Keratinocyte (primary cell): ENCODE data around the gene DHX15. TPM values are rescaled to one million over a fixed set of nuclear protein-coding genes. Genes with fewer than 3 reads are reported as not detected.

Experiments used
- DNase-seq: peaks from one replicate; pipeline ENCODE4 v3.0.0-alpha.2; 2011; ENCODE audit warnings: low read depth, missing footprints, low spot score
- FAIRE-seq: peaks from 2 replicates; lab custom pipeline; 2011; peaks lifted over from hg19 to GRCh38; lab: Jason Lieb, UNC
- H2AFZ ChIP-seq: 2 replicates; pipeline ENCODE4 v1.6.0; 2012; ENCODE audit warnings: low read length, control low read depth, inconsistent platforms; ENCODE audit not compliant: control insufficient read depth
- H3K27ac ChIP-seq: 2 replicates; pipeline ENCODE4 v1.5.1; 2011; ENCODE audit warnings: low read length; ENCODE audit not compliant: control insufficient read depth, insufficient read depth
- H3K27me3 ChIP-seq: 3 replicates; pipeline ENCODE4 v1.6.0; 2011; ENCODE audit warnings: low read length; ENCODE audit not compliant: control insufficient read depth, insufficient read depth; ENCODE audit errors: extremely low read depth
- H3K36me3 ChIP-seq, 2 experiments: 2 replicates in 1 of 2; 3 replicates in 1 of 2; pipeline ENCODE4 v1.5.1; 2011; ENCODE audit warnings: low read length in 2 of 2, mild to moderate bottlenecking in 1 of 2; ENCODE audit not compliant: control insufficient read depth in 2 of 2, insufficient read depth in 2 of 2; ENCODE audit errors: extremely low read depth in 1 of 2
- H3K4me1 ChIP-seq: 3 replicates; pipeline ENCODE4 v1.5.1; 2011; ENCODE audit warnings: low read length; ENCODE audit not compliant: control insufficient read depth, insufficient read depth; ENCODE audit errors: extremely low read depth
- H3K4me2 ChIP-seq: 3 replicates; pipeline ENCODE4 v1.6.0; 2011; ENCODE audit warnings: low read depth, low read length; ENCODE audit not compliant: control insufficient read depth, insufficient read depth; ENCODE audit errors: extremely low read depth
- H3K4me3 ChIP-seq, 3 experiments: fragments of 200-600 bp in 1 of 3; sonication (generic) in 1 of 3; 2 replicates in 2 of 3; 3 replicates in 1 of 3; pipeline ENCODE4 v1.5.1; 2011 to 2016; ENCODE audit warnings: low read length in 3 of 3, mild to moderate bottlenecking in 3 of 3, control low read depth in 2 of 3, inconsistent platforms in 1 of 3, low read depth in 1 of 3, mixed read lengths in 1 of 3, mixed run types in 1 of 3, moderate library complexity in 1 of 3; ENCODE audit not compliant: control insufficient read depth in 2 of 3, insufficient read depth in 2 of 3; ENCODE audit errors: extremely low read depth in 1 of 3
- H3K79me2 ChIP-seq: 2 replicates; pipeline ENCODE4 v1.6.0; 2012; ENCODE audit warnings: low read length; ENCODE audit not compliant: control insufficient read depth, insufficient read depth
- H3K9ac ChIP-seq: 3 replicates; pipeline ENCODE4 v1.6.0; 2011; ENCODE audit warnings: low read length; ENCODE audit not compliant: control insufficient read depth, insufficient read depth; ENCODE audit errors: extremely low read depth
- H3K9me1 ChIP-seq: 3 replicates; pipeline ENCODE4 v1.6.0; 2011; ENCODE audit warnings: low read length; ENCODE audit not compliant: control insufficient read depth, insufficient read depth; ENCODE audit errors: extremely low read depth
- H3K9me3 ChIP-seq: 2 replicates; pipeline ENCODE4 v1.5.1; 2012; ENCODE audit warnings: low read depth, low read length; ENCODE audit not compliant: control insufficient read depth
- H4K20me1 ChIP-seq: 3 replicates; pipeline ENCODE4 v1.6.0; 2011; ENCODE audit warnings: low read length; ENCODE audit not compliant: control insufficient read depth, insufficient read depth; ENCODE audit errors: extremely low read depth
- EZH2 ChIP-seq: IDR thresholded peaks from one replicate; pipeline ENCODE4 v1.6.1; 2012; ENCODE audit warnings: inconsistent platforms, mild to moderate bottlenecking, low read length, moderate library complexity
- dilution Hi-C: fragments of 300-500 bp; cut with MboI; formaldehyde crosslinking; loops from one replicate; pipeline ENCODE4 v1.7.0; 2020; ENCODE audit warnings: low sequenced_read_pairs; ENCODE audit not compliant: extremely low pct_ligation_motif_present
- polyA plus RNA-seq, 5 experiments: library from polyadenylated mRNA; depleted of rRNA in 3 of 5; stranded (reverse) in 3 of 5; stranded (forward) in 1 of 5; unstranded in 1 of 5; fragments of >200 nt; gene quantifications; 1 replicate in 1 of 5; 2 replicates in 3 of 5; 3 replicates in 1 of 5; pipeline versions ENCODE4 v1.2.1 to v1.2.3, GENCODE V29; 2011 to 2012; ENCODE audit warnings: missing spikeins in 2 of 5, low read depth in 1 of 5, low replicate concordance in 1 of 5
- TF ChIP-seq, protein P1 (sequence below), 3 experiments: IDR thresholded peaks in 1 of 3; conservative IDR thresholded peaks in 1 of 3; optimal IDR thresholded peaks in 1 of 3; 2 replicates in 2 of 3; 3 replicates in 1 of 3; pipeline versions ENCODE3 to v1.5.1; 2011; ENCODE audit warnings: low read length in 3 of 3, mild to moderate bottlenecking in 3 of 3, moderate library complexity in 2 of 3, control low read depth in 1 of 3, inconsistent platforms in 1 of 3; ENCODE audit not compliant: insufficient read depth in 2 of 3; ENCODE audit errors: extremely low read depth in 1 of 3

The DHX15 gene
- polyA plus RNA-seq, 1 donor (not counting 4 experiments of a cell fraction or from before 2014, with no cell fraction given) = 206 TPM

GRCh38 chr4:24615977-24616376 lies 31.6 kb upstream of the DHX15 start:
- Histone ChIP-seq H3K27ac (no peak overlapping the region), H3K4me2 (no peak overlapping the region), H3K36me3 (no peaks in the 10 kb centered on the region), H3K9me1 (no peaks in the 10 kb centered on the region), H3K4me3 (no peak overlapping the region), H4K20me1 (no peaks in the 10 kb centered on the region), H3K9ac (no peak overlapping the region), H3K9me3 (no peaks in the 10 kb centered on the region), H3K79me2 (no peaks in the 10 kb centered on the region), H3K27me3 (no peaks in the 10 kb centered on the region), H3K4me1 (no peaks in the 10 kb centered on the region), H2AFZ (no peak overlapping the region)
- DNase-seq (no peak), FAIRE-seq (no peak)
- dilution Hi-C loops = no loop called here
- TF ChIP-seq EZH2 = no peak

DNA sequence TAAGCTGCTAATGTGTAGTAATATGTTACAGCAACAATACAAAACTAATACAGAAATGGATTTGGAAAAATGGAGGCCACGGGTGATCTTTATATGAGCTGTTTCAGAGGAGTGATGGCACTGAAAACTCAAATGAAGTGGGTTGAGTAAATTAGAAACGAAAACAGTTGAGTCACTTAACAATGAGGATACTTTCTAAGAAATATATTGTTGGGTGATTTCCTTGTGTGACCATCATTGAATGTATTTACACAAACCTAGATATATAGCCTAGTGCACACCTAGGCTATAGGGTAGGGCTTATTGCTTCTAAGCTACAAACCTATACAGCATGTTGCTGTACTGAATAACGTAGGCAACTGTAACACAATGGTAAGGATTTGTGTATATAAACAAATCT lies 30.5 kb upstream of the DHX15 start:
- Histone ChIP-seq H3K79me2 (no peaks in the 10 kb centered on the region), H3K4me1 (no peaks in the 10 kb centered on the region), H3K27ac (no peak overlapping the region), H3K36me3 (no peaks in the 10 kb centered on the region), H3K9me1 (no peaks in the 10 kb centered on the region), H3K4me2 (no peak overlapping the region), H2AFZ (no peak overlapping the region), H3K9ac (no peak overlapping the region), H3K9me3 (no peaks in the 10 kb centered on the region), H3K4me3 (no peak overlapping the region), H3K27me3 (no peaks in the 10 kb centered on the region), H4K20me1 (no peaks in the 10 kb centered on the region)
- no peak for DNase-seq
- no peak for FAIRE-seq
- no peak for TF ChIP-seq EZH2
- TF ChIP-seq, protein P1, sequence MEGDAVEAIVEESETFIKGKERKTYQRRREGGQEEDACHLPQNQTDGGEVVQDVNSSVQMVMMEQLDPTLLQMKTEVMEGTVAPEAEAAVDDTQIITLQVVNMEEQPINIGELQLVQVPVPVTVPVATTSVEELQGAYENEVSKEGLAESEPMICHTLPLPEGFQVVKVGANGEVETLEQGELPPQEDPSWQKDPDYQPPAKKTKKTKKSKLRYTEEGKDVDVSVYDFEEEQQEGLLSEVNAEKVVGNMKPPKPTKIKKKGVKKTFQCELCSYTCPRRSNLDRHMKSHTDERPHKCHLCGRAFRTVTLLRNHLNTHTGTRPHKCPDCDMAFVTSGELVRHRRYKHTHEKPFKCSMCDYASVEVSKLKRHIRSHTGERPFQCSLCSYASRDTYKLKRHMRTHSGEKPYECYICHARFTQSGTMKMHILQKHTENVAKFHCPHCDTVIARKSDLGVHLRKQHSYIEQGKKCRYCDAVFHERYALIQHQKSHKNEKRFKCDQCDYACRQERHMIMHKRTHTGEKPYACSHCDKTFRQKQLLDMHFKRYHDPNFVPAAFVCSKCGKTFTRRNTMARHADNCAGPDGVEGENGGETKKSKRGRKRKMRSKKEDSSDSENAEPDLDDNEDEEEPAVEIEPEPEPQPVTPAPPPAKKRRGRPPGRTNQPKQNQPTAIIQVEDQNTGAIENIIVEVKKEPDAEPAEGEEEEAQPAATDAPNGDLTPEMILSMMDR (optimal IDR thresholded peaks at IDR 0.05 in 1 of 3, IDR thresholded peaks at IDR 0.05 in 1 of 3, conservative IDR thresholded peaks at IDR 0.05 in 1 of 3; ENCODE audit: extremely low read depth in 1 of 3, insufficient read depth in 2 of 3, low read length in 3 of 3) = no peak
- dilution Hi-C loops = no loop called here

GRCh38 chr4:24613502-24613901 lies 29.1 kb upstream of the DHX15 start:
- no peak overlapping the region for H3K4me3 ChIP-seq
- no peaks in the 10 kb centered on the region for H3K36me3 ChIP-seq
- H3K9me1 ChIP-seq = no peaks in the 10 kb centered on the region
- no peak for FAIRE-seq
- H3K9ac ChIP-seq = no peak overlapping the region
- no peaks in the 10 kb centered on the region for H3K27me3 ChIP-seq
- no peak for DNase-seq
- TF ChIP-seq, protein P1 (optimal IDR thresholded peaks at IDR 0.05 in 1 of 3, IDR thresholded peaks at IDR 0.05 in 1 of 3, conservative IDR thresholded peaks at IDR 0.05 in 1 of 3; ENCODE audit: extremely low read depth in 1 of 3, insufficient read depth in 2 of 3, low read length in 3 of 3) = no peak
- no peak for TF ChIP-seq EZH2
- H3K27ac ChIP-seq = no peak overlapping the region
- no peak overlapping the region for H2AFZ ChIP-seq
- H3K4me1 ChIP-seq = no peaks in the 10 kb centered on the region
- H3K79me2 ChIP-seq = no peaks in the 10 kb centered on the region
- no peak overlapping the region for H3K4me2 ChIP-seq
- dilution Hi-C loops = no loop called here
- H4K20me1 ChIP-seq = no peaks in the 10 kb centered on the region
- H3K9me3 ChIP-seq = no peaks in the 10 kb centered on the region
